ENCODE results near the gene AURKB. TPM values are rescaled to one million over a fixed set of nuclear protein-coding genes. Genes with fewer than 3 reads are reported as not detected.
A peak's percentile ranks its signal among the peaks of the same experiment; 100 is the strongest.

Gene AURKB
- total and polyA plus RNA-seq, 10 of the 15 experiments (the other 5 are each of a cell fraction or from before 2014, with no cell fraction given) = 52.7 to 209 (median 128) TPM

- no peak for TF ChIP-seq STAT3 (IDR thresholded peaks at IDR 0.05; ENCODE audit: low read depth, low read length)
- no peak for TF ChIP-seq ZBED1 (IDR thresholded peaks at IDR 0.05; ENCODE audit: borderline replicate concordance)
- TF ChIP-seq PAX5 (IDR thresholded peaks at IDR 0.05; ENCODE audit: borderline replicate concordance, low read depth, low read length) = 0 out of 2 replicates have a peak, but pooled peaks have one; percentile 48
- TF ChIP-seq IRF3 (IDR thresholded peaks at IDR 0.05) = no peak
- peak; percentile 23 for TF ChIP-seq BCL3 (IDR thresholded peaks at IDR 0.05; ENCODE audit: borderline replicate concordance, insufficient read depth, low read depth, low read length, poor library complexity, severe bottlenecking)
- TF ChIP-seq YY1 (IDR thresholded peaks at IDR 0.05; ENCODE audit: low read depth, low read length) = peak; percentile 92
- TF ChIP-seq MEF2A (IDR thresholded peaks at IDR 0.05; ENCODE audit: insufficient read depth, low read depth, low read length) = peak; percentile 59; the same call in 1 of the 2 replicates
- peak; percentile 3 for TF ChIP-seq NBN (IDR thresholded peaks at IDR 0.05)
- no peak for TF ChIP-seq NFXL1 (IDR thresholded peaks at IDR 0.05; ENCODE audit: borderline replicate concordance)
- TF ChIP-seq ZNF274 (IDR thresholded peaks at IDR 0.05; ENCODE audit: insufficient read depth, insufficient read length) = no peak
- TF ChIP-seq EED (IDR thresholded peaks at IDR 0.05; ENCODE audit: low read depth) = peak; percentile 81
- TF ChIP-seq BHLHE40 (IDR thresholded peaks at IDR 0.05; ENCODE audit: borderline replicate concordance in 1 of 2, low read depth in 2 of 2, low read length in 1 of 2) = peak; percentile 51 to 74; a peak in 2 of 4 replicates
- TF ChIP-seq ZNF687 (IDR thresholded peaks at IDR 0.05) = no peak
- no peak for TF ChIP-seq HDAC6 (IDR thresholded peaks at IDR 0.05; ENCODE audit: unreplicated experiment)
- peak; percentile 62; the same call in 1 of the 2 replicates for TF ChIP-seq GABPA (IDR thresholded peaks at IDR 0.05; ENCODE audit: low read depth)
- TF ChIP-seq SREBF2 (IDR thresholded peaks at IDR 0.05; ENCODE audit: low read length) = peak; percentile 95
- TF ChIP-seq RUNX3 (IDR thresholded peaks at IDR 0.05; ENCODE audit: low read length) = peak; percentile 74
- peak; percentile 81 for TF ChIP-seq ZNF217 (IDR thresholded peaks at IDR 0.05)
- TF ChIP-seq RBBP5 (conservative IDR thresholded peaks at IDR 0.05) = no peak
- no peak for TF ChIP-seq YBX1 (IDR thresholded peaks at IDR 0.05)
- no peak for TF ChIP-seq PRDM15 (CRISPR knock-in tag; IDR thresholded peaks at IDR 0.05)
Measured at GRCh38 chr17:8220783-8221662, 10.6 kb upstream of the AURKB start (continued).

Data from GM12878 (cell line).